GM13977 (cell line): ENCODE results near the gene ILF2.
"Not testable (repeated sequence)": the region's sequence is repeated elsewhere in the genome, so short reads cannot be mapped to it uniquely, and the experiment has no call there.

Experiments used
- DNase-seq: peaks from one replicate; pipeline ENCODE4 v3.0.0; 2012; ENCODE audit warnings: low spot score
- in situ Hi-C: fragments of 300-500 bp; cut with MboI; formaldehyde crosslinking; loops from one replicate; pipeline ENCODE4 v1.12.0; 2022; ENCODE audit warnings: low sequenced_read_pairs, low pct_unique_long_range_greater_than_20kb, mixed read lengths, inconsistent platforms; ENCODE audit not compliant: unreplicated experiment
- TF ChIP-seq, protein P1 (sequence below): IDR thresholded peaks from 2 replicates; pipeline ENCODE4 v1.5.1; 2012; ENCODE audit warnings: mild to moderate bottlenecking, control low read depth; ENCODE audit not compliant: insufficient read depth; ENCODE audit errors: extremely low read depth, missing control alignments

ILF2 gene

GRCh38 chr1:153642161-153642560 is 28.6 kb downstream of the ILF2 start:
- TF ChIP-seq, protein P1, sequence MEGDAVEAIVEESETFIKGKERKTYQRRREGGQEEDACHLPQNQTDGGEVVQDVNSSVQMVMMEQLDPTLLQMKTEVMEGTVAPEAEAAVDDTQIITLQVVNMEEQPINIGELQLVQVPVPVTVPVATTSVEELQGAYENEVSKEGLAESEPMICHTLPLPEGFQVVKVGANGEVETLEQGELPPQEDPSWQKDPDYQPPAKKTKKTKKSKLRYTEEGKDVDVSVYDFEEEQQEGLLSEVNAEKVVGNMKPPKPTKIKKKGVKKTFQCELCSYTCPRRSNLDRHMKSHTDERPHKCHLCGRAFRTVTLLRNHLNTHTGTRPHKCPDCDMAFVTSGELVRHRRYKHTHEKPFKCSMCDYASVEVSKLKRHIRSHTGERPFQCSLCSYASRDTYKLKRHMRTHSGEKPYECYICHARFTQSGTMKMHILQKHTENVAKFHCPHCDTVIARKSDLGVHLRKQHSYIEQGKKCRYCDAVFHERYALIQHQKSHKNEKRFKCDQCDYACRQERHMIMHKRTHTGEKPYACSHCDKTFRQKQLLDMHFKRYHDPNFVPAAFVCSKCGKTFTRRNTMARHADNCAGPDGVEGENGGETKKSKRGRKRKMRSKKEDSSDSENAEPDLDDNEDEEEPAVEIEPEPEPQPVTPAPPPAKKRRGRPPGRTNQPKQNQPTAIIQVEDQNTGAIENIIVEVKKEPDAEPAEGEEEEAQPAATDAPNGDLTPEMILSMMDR, result no peak
- DNase-seq, result no peak
- in situ Hi-C loops, result no loop called here

DNA sequence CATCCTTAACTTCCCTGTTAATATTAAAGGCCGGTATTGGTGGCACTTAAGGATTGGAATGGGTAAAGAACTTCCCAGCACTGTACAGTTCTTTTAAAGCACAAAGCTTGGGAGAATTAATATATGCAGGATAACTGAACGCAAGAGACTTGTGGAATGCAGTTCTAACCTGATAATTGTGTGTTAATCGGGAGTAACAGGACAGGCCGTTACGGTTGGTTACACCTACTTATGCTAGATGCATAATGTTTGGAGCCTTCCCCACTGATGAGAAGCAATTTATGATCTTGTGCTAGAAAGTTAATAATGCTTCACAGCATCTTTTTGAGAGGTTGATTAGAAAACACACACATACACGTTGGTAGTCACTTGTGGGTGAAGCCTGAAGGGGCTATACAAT is 29.9 kb downstream of the ILF2 start:
- DNase-seq, result no peak
- in situ Hi-C loops, result no loop called here
- TF ChIP-seq, protein P1, result no peak

DNA sequence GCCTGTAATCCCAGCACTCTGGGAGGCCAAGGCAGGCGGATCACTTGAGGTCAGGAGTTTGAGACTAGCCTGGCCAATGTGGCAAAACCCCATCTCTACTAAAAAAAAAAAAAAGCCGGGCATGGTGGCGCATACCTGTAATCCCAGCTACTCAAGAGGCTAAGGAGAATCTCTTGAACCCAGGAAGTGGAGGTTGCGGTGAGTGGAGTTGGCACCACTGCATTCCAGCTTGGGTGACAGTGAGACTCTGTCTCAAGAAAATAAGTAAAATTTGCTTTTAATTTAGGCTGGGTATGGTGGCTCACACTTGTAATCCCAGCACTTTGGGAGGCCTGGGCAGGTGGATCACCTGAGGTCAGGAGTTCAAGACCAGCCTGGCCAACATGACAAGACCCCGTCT is 30.6 kb downstream of the ILF2 start:
- in situ Hi-C loops, DNase-seq: not testable (repeated sequence)

DNA sequence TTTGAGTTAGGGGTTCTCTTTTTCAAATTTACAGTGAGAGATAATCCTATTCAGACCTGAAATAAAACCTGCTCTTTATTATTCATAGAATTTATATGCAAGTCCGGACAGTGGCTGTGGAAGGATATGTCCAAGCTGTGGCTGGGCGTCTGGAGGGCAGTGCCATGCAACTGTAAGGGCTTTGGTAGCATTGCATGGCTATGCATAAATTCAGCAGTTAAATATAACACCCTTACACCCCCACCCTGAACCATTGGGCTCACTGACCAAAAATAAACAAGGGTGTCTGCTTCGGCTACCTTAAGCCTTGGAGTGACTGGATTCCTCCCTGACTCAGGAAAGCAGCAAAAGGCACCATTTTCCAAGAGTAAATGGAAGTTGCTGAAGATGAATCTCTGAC is 31.5 kb downstream of the ILF2 start:
- TF ChIP-seq, protein P1, result no peak
- no peak for DNase-seq
- in situ Hi-C loops, result no loop called here

DNA sequence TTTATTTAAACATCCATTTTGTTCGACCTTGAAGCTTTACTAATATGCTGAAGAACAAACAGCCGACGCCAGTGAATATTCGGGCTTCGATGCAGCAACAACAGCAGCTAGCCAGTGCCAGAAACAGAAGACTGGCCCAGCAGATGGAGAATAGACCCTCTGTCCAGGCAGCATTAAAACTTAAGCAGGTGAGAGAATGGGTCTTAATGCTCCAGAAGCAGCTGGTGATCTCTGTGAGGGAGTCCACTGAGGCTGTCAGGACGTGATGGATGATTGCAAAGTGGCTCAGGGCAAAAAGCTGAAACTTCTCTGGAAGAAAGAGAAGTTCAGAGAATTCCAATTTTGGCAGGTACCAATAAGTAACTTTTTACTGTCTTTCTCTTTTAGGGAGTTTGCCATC is 32.5 kb downstream of the ILF2 start:
- in situ Hi-C loops, result no loop called here
- DNase-seq, result no peak

GRCh38 chr1:153636312-153636711 is 34.5 kb downstream of the ILF2 start:
- in situ Hi-C loops, result no loop called here
- DNase-seq, result no peak

More for the DNA sequence above, 32.5 kb downstream of the ILF2 start:
- TF ChIP-seq, protein P1, result no peak

DNA sequence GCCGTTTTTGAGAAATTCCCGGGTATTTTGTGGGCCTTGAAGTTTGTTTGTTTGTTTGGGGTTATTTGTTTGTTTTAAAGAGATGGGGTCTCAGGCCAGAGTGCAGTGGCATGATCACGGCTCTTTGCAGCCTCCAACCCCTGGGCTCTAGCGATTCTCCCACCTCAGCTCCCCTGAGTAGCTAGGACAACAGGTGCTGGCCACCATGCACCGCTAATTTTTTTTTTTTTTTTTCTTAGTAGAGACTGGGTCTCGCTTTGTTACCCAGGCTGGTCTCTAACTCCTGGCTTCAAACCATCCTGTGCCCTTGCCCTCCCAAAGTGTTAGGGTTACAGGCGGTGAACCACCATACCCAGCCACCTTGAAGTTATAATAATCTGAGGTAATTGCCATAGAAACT is 34.9 kb downstream of the ILF2 start:
- DNase-seq, result no peak
- TF ChIP-seq, protein P1, result no peak
- in situ Hi-C loops, result no loop called here

More at GRCh38 chr1:153636312-153636711, 34.5 kb downstream of the ILF2 start:
- TF ChIP-seq, protein P1, result no peak
